Fibroblast of peridontal ligament (primary cell): ENCODE results near the gene ZNF322.

ENCODE experiments used
- DNase-seq: peaks from one replicate; pipeline ENCODE4 v3.0.0-alpha.2; 2010; ENCODE audit errors: extremely low read depth

Gene ZNF322

DNA sequence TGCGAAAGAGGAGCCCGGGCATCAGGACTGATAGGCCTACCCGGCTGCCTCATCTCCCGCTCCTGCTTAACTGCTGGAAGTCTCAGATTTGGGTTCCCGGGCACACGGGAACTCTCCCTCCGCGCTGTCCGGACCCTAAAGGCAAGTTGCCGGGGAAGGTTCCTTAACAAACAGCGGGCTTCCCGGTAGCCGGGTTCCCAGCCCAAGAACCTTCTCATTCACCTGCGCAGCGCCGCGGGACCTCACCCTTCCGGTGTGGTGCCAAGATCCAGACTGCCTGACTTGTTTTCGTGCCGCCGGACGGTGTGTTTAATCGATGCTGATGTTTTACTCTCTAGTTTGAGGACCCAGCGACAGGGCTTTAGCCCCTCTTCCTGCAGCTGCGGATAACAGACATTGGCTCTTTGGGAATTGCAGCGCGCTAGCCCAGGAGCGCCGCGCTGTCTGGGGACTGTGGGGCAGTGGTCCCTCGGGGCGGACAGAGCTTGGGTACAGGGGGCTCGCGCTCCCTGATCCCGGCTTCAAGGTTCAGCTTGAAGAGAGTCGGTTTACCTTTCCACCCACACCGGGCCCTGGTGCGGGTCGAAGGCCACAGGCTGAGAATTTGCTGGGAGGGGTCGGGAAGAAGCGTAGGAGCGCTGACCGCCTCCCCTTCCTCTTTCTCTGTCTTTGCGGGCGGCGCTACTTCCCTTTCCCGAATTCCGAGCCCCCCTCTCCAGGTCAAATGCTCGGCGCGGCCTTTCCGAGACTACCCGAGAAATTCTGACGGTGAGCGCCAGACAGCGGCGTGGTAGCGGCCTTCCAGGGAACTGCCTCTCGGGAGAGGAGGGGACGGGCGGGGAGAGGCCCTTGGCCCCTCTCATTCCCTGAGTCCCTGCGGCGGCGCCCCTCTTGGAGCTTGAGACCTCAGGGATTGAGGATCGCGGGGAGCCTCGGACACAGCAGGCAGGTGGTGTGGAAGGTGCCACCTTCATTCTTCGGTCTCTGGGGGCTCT lies 45.6 kb downstream of the ZNF322 start:
- DNase-seq = no peak

DNA sequence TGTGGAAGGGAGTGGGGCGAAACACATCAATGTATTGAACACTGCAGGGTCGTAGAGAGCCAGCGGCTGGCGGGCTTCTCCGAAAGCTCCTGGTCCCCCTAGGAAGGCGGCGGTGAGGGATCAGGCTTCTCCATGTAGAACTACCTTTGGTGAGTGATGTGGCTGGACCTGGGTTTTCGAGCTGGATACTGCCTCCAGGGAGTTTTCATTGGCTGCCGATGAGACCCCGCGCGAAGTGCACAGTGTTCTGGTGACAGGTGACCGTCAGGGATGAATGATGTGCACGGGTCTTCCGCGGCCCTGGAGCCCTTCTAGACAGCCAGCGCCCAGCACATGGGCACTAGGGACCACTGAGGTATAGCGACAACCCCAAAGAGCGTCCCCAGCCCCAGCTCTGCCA lies 46.3 kb downstream of the ZNF322 start:
- no peak for DNase-seq

DNA sequence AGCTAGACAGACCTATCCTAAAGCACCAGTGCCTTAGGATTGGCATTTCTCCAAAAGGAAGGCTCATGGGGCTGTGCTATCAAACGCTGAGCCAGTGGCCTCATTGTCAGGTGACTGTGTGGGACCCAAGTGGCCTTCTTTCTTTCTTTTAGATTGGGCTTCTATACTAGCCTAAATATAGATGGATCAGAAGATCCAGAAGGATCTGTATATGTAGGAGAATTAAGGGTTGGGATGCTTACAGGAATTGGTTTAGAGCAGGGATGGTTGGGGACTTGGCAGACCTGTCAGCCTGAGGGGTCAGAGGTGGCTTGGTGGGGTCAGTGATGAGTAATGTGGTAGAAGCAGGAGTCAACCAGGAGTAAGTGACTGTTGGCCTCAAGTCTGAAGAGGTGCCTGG lies 47.9 kb downstream of the ZNF322 start:
- DNase-seq = no peak

DNA sequence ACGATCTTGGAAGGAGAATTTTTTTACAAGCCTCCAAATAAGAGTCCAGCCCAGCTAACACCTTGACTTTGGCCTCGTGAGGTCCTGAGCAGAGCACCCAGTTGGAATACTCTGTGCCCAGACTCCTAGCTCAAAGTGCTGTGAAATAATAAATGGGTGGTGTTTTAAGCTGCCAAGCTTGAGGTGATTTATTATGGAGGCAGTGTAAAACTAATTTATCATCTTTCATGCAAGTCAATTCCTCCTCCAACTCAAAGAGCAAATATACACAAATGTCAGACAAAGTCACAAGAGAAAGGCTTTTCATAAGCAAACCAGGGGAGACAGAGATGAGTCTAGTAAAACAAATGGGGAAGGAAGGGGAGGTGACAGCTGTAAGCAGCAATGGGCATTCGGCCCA lies 50.1 kb downstream of the ZNF322 start:
- no peak for DNase-seq

DNA sequence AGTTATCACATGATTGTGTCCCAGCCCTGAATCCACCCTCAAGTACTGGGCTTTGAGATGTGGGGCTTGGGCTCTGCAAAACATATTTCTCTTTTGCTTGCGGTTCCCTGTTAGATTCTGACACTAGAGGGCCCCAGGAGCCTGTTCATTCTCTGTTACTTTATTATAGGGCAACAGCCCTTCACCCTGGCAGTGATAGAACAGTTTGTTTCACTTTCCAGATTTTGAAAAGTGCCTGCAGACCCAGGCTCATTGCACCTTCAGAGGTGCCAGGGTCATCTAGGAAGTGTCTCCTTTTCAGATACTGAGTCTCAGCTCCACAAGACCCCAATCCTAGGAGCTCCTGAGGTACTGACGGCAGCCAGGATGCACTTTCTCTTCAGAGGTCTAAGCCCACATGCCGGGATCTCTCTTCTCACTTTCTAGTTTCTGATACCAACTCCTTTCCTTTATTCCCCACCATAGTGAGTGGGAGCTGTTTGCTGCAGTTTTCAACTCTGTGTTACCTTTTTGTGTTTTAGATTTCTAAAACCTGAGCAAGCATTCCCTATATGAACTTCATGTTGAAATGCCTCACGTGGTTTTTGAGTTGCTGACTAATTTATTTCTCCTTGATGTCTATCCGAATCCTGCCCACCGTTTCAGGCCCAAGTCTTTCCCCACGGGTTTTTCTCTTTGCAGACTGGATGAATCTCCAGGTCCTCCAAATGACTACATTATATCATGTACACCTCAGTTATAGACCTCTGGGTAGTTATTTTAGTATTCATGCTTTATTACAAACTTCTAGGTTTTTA lies 51.9 kb downstream of the ZNF322 start:
- peak; percentile 71 for DNase-seq

DNA sequence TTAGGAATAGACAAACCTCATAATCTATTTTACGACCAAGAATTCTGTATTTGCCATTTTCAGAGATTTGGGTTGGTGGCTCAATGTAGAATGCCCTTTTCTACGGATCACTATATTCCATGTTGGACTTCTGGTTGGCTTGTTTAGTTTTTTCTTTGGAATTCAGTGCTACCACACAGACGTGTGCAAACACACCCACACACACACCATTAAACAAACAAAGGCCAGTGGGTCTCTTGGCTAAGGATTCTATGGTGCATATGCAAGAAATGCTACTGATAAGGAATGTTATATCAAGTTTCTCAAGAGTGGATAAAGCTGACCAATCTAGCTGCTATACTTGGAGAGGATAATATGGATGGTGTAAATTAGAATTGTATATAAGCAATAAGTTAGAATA lies 54.7 kb downstream of the ZNF322 start:
- no peak for DNase-seq

DNA sequence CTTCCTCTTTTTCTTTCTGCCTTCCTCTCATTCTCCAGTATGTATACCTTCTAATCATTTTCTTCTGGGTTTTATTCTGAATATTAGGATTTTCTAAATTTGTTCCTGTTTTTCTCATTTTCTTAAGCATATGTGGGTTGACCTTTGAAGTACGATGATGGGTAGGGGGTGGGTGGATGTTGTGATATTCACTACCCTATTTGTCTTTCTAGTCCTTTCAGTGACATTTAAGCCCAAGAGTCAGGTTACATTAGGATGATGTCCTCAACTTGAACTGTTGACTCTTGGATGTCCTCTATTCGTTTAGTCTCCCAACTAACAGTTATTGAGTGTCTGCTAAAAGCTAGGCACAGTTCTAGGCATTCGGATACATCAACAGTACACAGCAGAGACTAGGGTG lies 55.5 kb downstream of the ZNF322 start:
- no peak for DNase-seq

DNA sequence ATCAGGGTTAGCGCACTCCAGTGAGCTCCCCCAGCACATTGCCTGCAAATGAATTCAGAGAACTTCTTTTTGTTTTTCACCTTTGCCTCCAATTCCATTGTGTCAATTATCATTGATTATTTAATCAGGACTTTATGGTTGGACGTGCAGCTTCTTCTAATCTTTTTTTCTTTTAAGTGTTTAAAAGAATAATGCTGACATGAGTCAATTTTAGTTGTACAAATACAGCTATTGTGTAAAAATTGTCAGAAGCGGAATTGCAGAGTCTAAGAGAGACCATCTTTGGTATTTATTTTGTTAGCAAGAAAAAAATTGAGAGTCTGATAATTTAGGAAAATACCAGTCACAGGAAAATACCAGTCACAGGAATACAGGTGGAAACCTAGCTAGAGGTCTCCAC lies 57.3 kb downstream of the ZNF322 start:
- DNase-seq = no peak

DNA sequence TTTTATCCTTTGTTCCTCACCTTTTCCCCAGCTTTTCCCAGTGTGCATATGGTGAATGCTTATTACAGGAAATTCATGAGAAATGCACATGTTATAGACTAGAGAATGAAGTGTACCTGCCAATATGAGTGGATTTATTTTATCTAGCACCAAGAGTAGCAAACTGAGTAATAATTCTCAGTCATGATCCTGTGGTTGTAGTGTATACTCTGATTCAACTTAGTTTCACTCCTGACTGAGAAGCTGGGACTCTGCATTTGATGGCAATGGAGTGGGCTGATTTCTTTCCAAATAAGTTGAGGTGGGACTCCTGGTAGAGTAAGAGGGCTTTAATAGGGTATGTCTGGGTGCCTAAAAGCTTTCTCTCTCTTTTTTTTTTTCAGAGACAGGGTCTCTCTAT lies 58.8 kb downstream of the ZNF322 start:
- no peak for DNase-seq

DNA sequence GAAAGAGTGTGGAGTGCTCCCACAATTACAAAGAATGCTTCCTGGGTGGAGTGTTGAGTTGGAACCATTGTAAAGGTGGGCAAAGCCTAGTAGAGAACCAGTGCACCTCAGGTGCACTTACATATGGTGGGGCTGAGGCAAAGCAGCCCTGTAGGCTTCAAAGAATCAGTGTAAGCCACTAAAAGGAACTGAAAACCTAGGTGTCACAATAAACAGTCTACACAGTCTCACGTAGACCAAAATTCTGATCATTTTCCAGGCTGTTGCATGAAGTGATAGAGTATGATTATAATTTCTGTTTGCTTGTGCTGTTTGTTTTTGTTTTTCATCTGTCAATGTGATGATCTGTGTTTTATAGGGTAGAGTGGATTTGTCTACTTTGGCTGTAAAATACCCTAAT lies 60.0 kb downstream of the ZNF322 start:
- DNase-seq = no peak

DNA sequence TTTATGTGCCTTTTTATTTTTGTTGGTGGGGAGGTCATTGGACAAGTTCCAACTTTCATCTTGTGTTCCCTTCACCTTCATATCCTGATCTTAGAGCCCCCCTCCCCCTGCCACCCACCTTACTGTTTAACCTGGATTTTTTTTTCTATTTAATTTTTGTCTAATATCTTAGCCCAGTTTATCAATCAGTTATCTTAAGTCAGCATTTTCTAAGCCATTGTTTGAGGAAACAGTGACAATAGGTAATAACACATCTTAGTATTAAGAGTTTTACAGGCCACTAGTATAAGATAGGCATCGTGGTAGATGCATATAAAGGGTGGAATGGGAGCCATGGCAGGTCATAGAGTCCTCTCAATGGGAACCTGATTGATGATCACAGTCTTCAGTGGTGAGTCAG lies 60.4 kb downstream of the ZNF322 start:
- no peak for DNase-seq

DNA sequence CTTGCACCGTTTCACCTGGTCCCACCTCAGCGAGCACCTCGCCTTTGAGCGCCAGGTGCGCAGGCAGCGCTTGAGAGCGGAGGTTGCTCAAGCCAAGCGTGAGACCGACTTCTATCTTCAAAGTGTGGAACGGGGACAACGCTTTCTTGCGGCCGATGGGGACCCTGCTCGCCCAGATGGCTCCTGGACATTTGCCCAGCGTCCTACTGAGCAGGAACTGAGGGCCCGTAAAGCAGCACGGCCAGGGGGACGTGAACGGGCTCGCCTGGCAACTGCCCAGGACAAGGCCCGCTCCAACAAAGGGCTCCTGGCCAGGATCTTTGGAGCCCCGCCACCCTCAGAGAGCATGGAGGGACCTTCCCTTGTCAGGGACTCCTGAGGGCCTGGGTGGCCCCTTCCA lies 61.3 kb downstream of the ZNF322 start:
- no peak for DNase-seq

DNA sequence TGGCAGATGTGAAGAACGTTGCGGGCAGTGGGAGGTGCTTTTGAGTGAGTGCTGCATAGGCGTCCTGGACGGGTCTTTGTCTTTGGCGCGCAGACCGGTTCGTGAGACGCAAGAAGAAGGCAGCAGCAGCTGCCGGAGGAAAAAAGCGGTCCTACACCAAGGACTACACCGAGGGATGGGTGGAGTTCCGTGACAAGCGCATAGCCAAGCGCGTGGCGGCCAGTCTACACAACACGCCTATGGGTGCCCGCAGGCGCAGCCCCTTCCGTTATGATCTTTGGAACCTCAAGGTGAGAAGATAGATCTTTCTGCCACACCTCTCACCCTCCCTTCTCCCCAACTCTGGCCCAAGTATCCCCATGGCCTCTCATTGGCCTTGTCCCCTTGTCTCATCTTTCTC lies 61.7 kb downstream of the ZNF322 start:
- no peak for DNase-seq

DNA sequence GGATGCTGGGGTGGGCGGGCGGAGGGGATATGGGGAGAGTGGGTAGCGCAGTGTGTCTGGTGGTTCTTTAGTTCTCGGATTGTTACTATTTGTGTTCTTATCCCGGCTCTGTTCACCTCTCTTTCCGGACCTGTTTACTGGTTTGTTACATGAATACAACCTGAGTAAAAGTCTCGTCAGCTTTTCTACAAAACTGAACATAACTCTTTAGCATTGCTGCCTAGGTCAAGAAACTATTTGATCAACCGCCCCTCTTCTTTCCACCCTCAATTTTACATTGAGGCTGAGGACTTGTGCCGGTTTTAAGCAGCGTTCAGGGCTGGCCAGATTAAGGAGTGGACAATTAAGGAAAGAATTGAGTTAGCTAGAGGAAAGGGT lies 62.2 kb downstream of the ZNF322 start:
- DNase-seq = no peak

DNA sequence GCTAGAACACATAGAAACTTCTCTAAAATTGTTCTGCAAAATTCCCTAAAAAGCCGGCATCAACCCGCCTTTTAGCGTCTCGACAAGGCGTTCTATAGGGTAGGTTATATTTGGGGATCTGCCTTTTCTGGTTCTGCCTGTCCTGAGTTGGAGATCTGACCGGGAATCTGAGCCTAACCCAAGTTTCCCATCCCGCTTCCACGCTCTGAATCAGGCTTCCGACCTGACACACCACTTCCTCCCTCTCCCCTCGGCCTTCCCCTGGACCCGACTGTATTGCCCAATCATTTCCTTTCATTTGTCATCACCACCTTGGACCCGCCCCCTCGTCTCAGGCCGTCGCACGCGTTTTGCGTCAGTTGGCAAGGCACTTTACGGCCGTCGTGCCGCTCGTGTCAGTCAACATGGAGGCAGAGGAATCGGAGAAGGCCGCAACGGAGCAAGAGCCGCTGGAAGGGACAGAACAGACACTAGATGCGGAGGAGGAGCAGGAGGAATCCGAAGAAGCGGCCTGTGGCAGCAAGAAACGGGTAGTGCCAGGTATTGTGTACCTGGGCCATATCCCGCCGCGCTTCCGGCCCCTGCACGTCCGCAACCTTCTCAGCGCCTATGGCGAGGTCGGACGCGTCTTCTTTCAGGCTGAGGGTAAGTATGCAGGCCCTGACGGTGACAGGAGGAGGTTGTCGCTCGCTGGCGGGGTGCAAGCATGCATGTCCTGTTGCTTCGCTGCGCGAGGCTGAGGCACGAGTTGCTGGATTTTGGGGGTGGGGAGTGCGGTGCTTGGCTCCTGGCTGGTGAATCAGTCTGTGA lies 62.8 kb downstream of the ZNF322 start, which contains the start of gene ABT1:
TSS of gene ABT1 (plus strand) at position 375 of the 810 bp plus-strand sequence. CDS start at position 405, 30 bp downstream.
- DNase-seq = peak; percentile 98

DNA sequence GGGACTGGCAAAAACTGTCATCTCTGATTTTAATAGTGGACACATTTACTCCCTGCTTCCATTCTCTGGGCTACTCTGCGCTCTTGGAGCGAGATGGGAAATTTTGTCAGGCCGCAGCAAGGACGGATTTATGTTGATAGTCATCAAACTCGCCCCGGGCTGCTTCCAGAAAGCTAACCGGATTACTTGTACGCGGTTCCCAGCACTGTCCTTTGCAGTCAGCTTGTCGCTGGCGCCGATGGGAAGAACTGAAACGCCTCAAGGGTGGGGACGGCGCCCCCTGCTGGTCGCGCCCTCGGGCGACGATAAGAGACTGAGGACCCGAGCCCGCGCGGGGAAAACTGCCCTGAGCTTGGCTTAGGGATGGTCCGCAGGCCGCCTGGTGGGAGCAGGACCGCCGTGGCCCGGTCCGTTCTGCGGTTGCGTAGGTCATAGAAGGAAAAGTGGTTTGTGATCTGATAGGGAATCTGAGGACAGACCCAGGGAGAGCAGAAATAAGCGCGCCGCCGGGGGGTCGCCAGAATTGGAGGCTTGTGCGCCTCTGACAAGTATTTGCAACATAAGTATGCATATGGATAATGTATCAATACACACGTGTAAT lies 63.8 kb downstream of the ZNF322 start:
- peak; percentile 85 for DNase-seq

DNA sequence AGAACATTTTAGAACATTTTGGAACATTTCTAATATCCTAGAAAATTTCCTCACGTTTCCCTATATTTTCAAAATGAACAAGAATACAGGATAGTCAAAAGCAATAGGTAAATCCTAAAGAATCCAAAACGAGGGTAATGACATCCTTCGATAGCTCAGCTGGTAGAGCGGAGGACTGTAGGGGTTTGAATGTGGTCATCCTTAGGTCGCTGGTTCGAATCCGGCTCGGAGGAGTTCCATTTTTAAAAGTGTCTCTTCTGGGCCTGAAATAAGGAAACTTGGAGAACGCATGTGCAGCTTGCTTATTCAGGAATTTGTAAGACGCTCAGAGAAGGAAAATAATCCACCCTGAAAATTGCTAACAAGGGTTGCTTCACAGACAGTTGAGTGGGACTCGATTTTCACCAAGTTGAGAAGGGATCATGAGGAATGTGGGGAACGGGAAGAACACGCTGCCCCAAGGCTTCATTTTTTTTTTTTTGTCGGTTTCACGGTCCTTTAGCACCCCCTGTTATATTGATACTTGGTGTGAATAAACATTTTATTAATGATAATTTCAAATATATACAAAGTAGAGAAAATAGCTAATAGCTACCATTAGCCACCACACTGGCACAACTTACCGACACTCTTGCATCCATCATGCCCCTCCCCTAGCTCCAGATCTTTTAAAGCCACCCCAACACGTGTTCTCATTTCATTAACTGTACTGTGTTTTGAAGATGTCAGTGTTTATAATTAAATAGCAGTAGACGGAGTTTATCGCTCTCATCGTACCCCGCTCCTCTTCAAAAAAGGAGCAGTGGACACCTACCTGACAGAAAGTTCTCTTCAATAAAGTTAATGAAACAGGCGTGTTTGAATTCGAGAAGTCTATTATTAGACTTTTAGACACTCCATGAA lies 64.6 kb downstream of the ZNF322 start:
- DNase-seq = peak; percentile 81

DNA sequence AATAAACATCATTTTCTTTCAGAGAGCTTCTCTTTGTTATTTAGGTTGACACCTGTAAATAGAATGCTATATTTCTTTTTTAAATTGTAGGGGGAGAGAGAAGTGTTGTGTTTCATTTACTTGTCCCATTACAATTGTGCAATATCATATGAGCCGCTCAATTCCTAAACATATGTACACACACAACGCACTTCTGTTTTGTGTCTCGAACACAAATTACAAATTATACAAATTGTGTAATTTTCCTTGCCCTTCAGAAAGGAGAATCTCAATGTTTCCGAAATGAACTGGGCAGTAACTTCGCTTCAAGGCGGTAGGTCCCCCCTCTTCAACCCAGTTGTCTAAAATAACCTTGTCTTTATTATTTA lies 65.4 kb downstream of the ZNF322 start:
- DNase-seq = no peak

DNA sequence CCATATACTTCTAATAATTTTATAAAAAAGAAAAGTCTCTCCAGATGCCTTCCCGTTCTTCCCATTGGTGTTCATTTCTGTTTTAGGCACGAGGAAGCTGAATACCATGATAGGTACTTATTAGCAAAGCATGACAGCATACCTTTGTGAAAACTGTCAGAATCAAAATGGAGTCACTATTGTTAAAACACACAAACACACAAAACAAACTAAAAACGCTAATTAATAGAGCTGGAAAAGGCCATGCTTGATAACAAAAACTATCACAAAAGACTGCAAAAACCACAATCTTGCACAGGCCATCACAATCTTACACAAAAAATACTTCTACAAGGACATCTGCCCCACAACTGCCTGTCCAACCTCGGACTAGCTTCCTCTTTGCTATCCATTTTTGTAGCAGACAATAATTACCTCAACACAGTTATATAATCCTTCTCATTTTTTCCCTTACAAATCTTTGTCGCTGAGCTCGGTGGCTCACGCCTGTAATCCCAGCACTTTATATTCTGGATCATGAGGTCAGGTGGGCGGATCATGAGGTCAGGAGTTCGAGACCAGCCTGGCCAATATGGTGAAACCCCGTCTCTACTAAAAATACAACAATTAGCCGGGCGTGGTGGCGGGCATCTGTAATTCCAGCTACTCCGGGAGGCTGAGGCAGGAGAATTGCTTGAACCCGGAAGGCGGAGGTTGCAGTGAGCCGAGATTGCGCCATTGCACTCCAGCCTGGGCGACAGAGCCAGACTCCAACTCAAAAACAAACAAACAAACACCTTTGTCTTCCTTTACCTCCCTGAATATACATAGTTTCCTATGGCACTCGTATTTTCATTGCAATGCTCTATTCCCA lies 66.0 kb downstream of the ZNF322 start:
- DNase-seq = no peak

DNA sequence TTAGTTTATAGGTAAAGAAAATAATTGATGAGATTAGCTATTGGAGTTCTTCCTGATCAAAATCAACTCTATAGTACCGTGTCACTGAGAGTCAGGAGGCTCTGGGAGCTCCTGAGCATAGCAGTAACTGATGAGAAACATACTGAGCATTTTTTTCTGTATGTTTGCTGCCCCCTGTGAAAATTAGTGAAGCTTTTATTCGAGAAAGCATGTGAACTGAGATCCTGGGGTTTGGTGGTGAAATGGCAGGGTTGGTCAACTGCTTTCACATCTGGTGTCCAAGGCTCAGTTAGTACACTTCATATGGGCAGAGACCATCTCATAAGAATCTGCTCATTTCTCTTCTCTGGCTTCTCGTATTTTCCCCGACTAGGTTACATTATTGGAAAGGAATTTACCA lies 66.9 kb downstream of the ZNF322 start:
- DNase-seq = peak; percentile 17
